GM18508 (cell line): ENCODE data around the gene ASB1.
"Not testable (repeated sequence)": the region's sequence is repeated elsewhere in the genome, so short reads cannot be mapped to it uniquely, and the experiment has no call there.

ENCODE experiments used
- ATAC-seq: cut with Tn5 transposase; IDR thresholded peaks from one replicate; pipeline ENCODE4 v1.9.1; 2021; ENCODE audit warnings: moderate number of reproducible peaks; ENCODE audit not compliant: insufficient read depth, unreplicated experiment

The ASB1 gene

GRCh38 chr2:238441262-238442114 lies 14.8 kb downstream of the ASB1 start:
- ATAC-seq, result no peak

GRCh38 chr2:238442257-238442656 lies 15.5 kb downstream of the ASB1 start:
- not testable (repeated sequence) for ATAC-seq

GRCh38 chr2:238444242-238444641 lies 17.5 kb downstream of the ASB1 start:
- ATAC-seq, result no peak

- ATAC-seq, result no peak
Measured at GRCh38 chr2:238445409-238446190, 18.9 kb downstream of the ASB1 start.

- ATAC-seq, result no peak
Measured at GRCh38 chr2:238446371-238446770, 19.6 kb downstream of the ASB1 start.

- ATAC-seq, result no peak
Measured at GRCh38 chr2:238448031-238448955, 21.6 kb downstream of the ASB1 start.

- ATAC-seq, result no peak
Measured at GRCh38 chr2:238449241-238449640, 22.5 kb downstream of the ASB1 start.

- no peak for ATAC-seq
Measured at GRCh38 chr2:238449909-238450417, 23.2 kb downstream of the ASB1 start.

GRCh38 chr2:238450440-238450861 lies 23.7 kb downstream of the ASB1 start:
- no peak for ATAC-seq

- no peak for ATAC-seq
Measured at GRCh38 chr2:238453842-238454241, 27.1 kb downstream of the ASB1 start.

GRCh38 chr2:238456449-238456848 lies 29.7 kb downstream of the ASB1 start:
- no peak for ATAC-seq

- ATAC-seq, result no peak
Measured at GRCh38 chr2:238456970-238457926, 30.5 kb downstream of the ASB1 start.

- no peak for ATAC-seq
Measured at GRCh38 chr2:238457927-238458324, 31.2 kb downstream of the ASB1 start.

- no peak for ATAC-seq
Measured at GRCh38 chr2:238458651-238459050, 31.9 kb downstream of the ASB1 start.

GRCh38 chr2:238459081-238459629 lies 32.4 kb downstream of the ASB1 start:
- no peak for ATAC-seq

- ATAC-seq, result no peak
Measured at GRCh38 chr2:238461051-238461450, 34.3 kb downstream of the ASB1 start.

- ATAC-seq, result no peak
Measured at GRCh38 chr2:238461491-238461890, 34.8 kb downstream of the ASB1 start.

- no peak for ATAC-seq
Measured at GRCh38 chr2:238461916-238462315, 35.2 kb downstream of the ASB1 start.
